GM03348 (cell line): ENCODE results near the gene SLC12A1.

Experiments
- DNase-seq: peaks from one replicate; pipeline ENCODE4 v3.0.0; 2012; ENCODE audit warnings: low spot score

SLC12A1 gene

GRCh38 chr15:48205981-48206380, at the start of gene SLC12A1:
Gene SLC12A1, plus strand, starts transcription at chr15:48206302. Its CDS starts 1,418 bp downstream, at chr15:48207720.
- no peak for DNase-seq

GRCh38 chr15:48168616-48169015, 37.5 kb upstream of the SLC12A1 start:
- no peak for DNase-seq

- DNase-seq = no peak
These were observed 35.1 kb upstream of the SLC12A1 start for GRCh38 chr15:48170981-48171380.

GRCh38 chr15:48175126-48175525, 31.0 kb upstream of the SLC12A1 start:
- DNase-seq = no peak

- DNase-seq = no peak
These were observed 30.0 kb upstream of the SLC12A1 start for GRCh38 chr15:48176112-48176511.

GRCh38 chr15:48176957-48177356, 29.1 kb upstream of the SLC12A1 start:
- no peak for DNase-seq

- DNase-seq = peak; percentile 57
These were observed 28.7 kb upstream of the SLC12A1 start for GRCh38 chr15:48177383-48177765.

- peak; percentile 86 for DNase-seq
These were observed 28.1 kb upstream of the SLC12A1 start, which contains the start of gene MYEF2 for GRCh38 chr15:48177766-48178647. Gene MYEF2, minus strand, starts transcription at chr15:48178295. Its CDS starts 58 bp downstream, at chr15:48178237.

GRCh38 chr15:48178648-48178931, 27.5 kb upstream of the SLC12A1 start:
- DNase-seq = no peak

- no peak for DNase-seq
These were observed 23.4 kb upstream of the SLC12A1 start for GRCh38 chr15:48182749-48183148.

GRCh38 chr15:48185529-48185928, 20.6 kb upstream of the SLC12A1 start:
- DNase-seq = no peak

GRCh38 chr15:48186271-48186670, 19.8 kb upstream of the SLC12A1 start:
- no peak for DNase-seq

- peak; percentile 67 for DNase-seq
These were observed 15.0 kb upstream of the SLC12A1 start for GRCh38 chr15:48190932-48191573.

- no peak for DNase-seq
These were observed 14.4 kb upstream of the SLC12A1 start, which contains the start of gene CTXN2 for GRCh38 chr15:48191574-48192225. Gene CTXN2, plus strand, starts transcription at chr15:48191665. Its CDS starts 9,636 bp downstream, at chr15:48201301.

GRCh38 chr15:48202068-48202467, 4.0 kb upstream of the SLC12A1 start:
- DNase-seq = no peak

GRCh38 chr15:48221261-48221660, 15.2 kb downstream of the SLC12A1 start:
- DNase-seq = no peak

GRCh38 chr15:48221885-48222284, 15.8 kb downstream of the SLC12A1 start:
- DNase-seq = peak; percentile 13

- no peak for DNase-seq
These were observed 16.5 kb downstream of the SLC12A1 start for GRCh38 chr15:48222627-48223026.

GRCh38 chr15:48225771-48226170, 19.7 kb downstream of the SLC12A1 start:
- DNase-seq = no peak

- DNase-seq = no peak
These were observed 24.4 kb downstream of the SLC12A1 start for GRCh38 chr15:48230498-48230897.

GRCh38 chr15:48233246-48233645, 27.1 kb downstream of the SLC12A1 start:
- no peak for DNase-seq

GRCh38 chr15:48239334-48239733, 33.2 kb downstream of the SLC12A1 start:
- DNase-seq = no peak

GRCh38 chr15:48242015-48242414, 35.9 kb downstream of the SLC12A1 start:
- DNase-seq = no peak
